Calu3 (cell line): ENCODE measurements around the gene USP32. TPM values are rescaled to one million over a fixed set of nuclear protein-coding genes. Genes with fewer than 3 reads are reported as not detected.

Experiments
- BruUV-seq: library from RNA; stranded (reverse); fragments of 400-500 nt; replicated peaks from 2 replicates; lab custom pipeline; 2021; lab: Mats Ljungman, UMichigan
- CTCF ChIA-PET: fragments of 300-600 bp; sonication (Branson Sonifier 250); formaldehyde crosslinking; loops from one replicate; lab custom pipeline; 2022; ENCODE audit warnings: antibody characterized with exemption; lab: Charles Lee
- DNase-seq: peaks from one replicate; pipeline ENCODE4 v3.0.0; 2022
- H3K27ac Mint-ChIP-seq: one replicate; pipeline ENCODE4 v1.8.0; 2022; ENCODE audit warnings: mixed read lengths; ENCODE audit not compliant: unreplicated experiment
- H3K27me3 Mint-ChIP-seq: one replicate; pipeline ENCODE4 v1.8.0; 2022; ENCODE audit warnings: mixed read lengths; ENCODE audit not compliant: unreplicated experiment
- H3K36me3 Mint-ChIP-seq: one replicate; pipeline ENCODE4 v1.8.0; 2022; ENCODE audit warnings: mild to moderate bottlenecking, moderate library complexity, mixed read lengths; ENCODE audit not compliant: insufficient read depth, unreplicated experiment
- H3K4me1 Mint-ChIP-seq: one replicate; pipeline ENCODE4 v1.8.0; 2022; ENCODE audit warnings: mild to moderate bottlenecking, low read depth, mixed read lengths; ENCODE audit not compliant: unreplicated experiment
- H3K4me3 Mint-ChIP-seq: one replicate; pipeline ENCODE4 v1.8.0; 2022; ENCODE audit warnings: mild to moderate bottlenecking, low read depth, moderate library complexity, mixed read lengths; ENCODE audit not compliant: unreplicated experiment
- H3K9me3 Mint-ChIP-seq: one replicate; pipeline ENCODE4 v1.8.0; 2022; ENCODE audit warnings: low read depth, mixed read lengths; ENCODE audit not compliant: unreplicated experiment
- intact Hi-C: fragments of 100-400 bp; cut with micrococcal nuclease; formaldehyde crosslinking; loops from one replicate; pipeline ENCODE4 v1.10.0; 2022; ENCODE audit not compliant: unreplicated experiment
- total RNA-seq: library from RNA; stranded (reverse); gene quantifications from 2 replicates; pipeline ENCODE4 v1.2.3, GENCODE V29; 2022
- TF ChIP-seq, protein P1 (sequence below): fragments of 200-600 bp; IDR thresholded peaks from one replicate; pipeline ENCODE4 v1.8.0; 2022; ENCODE audit warnings: antibody characterized with exemption; ENCODE audit not compliant: unreplicated experiment

USP32 gene
- total RNA-seq, 1 experiment from 2014 or later, result 29.6 TPM

DNA sequence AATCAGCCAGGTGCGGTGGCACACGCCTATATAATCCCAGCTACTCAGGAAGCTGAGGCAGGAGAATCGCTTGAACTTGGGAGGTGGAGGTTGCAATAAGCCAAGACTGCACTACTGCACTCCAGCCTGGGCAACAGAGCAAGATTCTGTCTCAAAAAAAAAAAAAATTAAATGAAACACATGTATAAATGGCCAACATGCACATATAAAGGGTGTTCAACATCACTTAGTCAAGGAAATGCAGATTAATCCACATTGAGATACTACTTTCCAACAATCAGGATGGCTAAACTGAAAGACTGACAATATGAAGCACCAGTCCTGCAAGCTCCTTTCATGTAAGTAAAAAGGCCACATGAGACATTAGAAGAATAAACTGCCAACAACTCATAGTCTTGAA lies 20.5 kb downstream of the USP32 start:
- BruUV-seq, result no TSS peak
- Mint-ChIP-seq H3K36me3 (no peaks in the 10 kb centered on the region), H3K27ac (peak overlapping the region; percentile 22), H3K9me3 (no peaks in the 10 kb centered on the region), H3K4me1 (peaks cover 18% of the 10 kb centered on the region), H3K27me3 (no peaks in the 10 kb centered on the region), H3K4me3 (no peak overlapping the region)
- CTCF ChIA-PET, result no interaction called here
- DNase-seq, result no peak
- intact Hi-C loops, result loop anchor here (10.0 kb wide), 1 partner anchor 117 kb away; no protein-coding TSS in a partner anchor
- TF ChIP-seq, protein P1, sequence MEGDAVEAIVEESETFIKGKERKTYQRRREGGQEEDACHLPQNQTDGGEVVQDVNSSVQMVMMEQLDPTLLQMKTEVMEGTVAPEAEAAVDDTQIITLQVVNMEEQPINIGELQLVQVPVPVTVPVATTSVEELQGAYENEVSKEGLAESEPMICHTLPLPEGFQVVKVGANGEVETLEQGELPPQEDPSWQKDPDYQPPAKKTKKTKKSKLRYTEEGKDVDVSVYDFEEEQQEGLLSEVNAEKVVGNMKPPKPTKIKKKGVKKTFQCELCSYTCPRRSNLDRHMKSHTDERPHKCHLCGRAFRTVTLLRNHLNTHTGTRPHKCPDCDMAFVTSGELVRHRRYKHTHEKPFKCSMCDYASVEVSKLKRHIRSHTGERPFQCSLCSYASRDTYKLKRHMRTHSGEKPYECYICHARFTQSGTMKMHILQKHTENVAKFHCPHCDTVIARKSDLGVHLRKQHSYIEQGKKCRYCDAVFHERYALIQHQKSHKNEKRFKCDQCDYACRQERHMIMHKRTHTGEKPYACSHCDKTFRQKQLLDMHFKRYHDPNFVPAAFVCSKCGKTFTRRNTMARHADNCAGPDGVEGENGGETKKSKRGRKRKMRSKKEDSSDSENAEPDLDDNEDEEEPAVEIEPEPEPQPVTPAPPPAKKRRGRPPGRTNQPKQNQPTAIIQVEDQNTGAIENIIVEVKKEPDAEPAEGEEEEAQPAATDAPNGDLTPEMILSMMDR, result no peak

DNA sequence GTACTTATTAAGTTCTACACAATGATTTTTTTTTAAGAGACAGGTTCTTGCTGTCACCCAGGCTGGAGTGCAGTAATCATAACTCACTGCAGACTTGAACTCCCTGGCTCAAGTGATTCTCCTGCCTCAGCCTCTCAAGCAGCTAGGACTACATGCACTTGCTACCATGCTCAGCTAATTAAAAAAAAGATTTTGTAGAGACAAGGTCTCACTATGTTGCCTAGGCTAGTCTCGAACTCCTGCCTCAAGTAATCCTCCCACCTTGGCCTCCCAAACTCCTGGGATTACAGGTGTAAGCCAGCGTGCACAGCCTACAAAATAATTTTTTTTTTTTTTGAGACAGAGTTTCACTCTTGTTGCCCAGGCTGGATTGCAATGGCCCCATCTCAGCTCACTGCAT lies 22.2 kb downstream of the USP32 start:
- TF ChIP-seq, protein P1, result no peak
- H3K27me3 Mint-ChIP-seq, result no peaks in the 10 kb centered on the region
- no peaks in the 10 kb centered on the region for H3K9me3 Mint-ChIP-seq
- H3K27ac Mint-ChIP-seq, result no peak overlapping the region
- H3K36me3 Mint-ChIP-seq, result no peaks in the 10 kb centered on the region
- intact Hi-C loops, result loop anchor here (10.0 kb wide), 1 partner anchor 115 kb away; no protein-coding TSS in a partner anchor
- BruUV-seq, result no TSS peak
- peaks cover 18% of the 10 kb centered on the region for H3K4me1 Mint-ChIP-seq
- no peak overlapping the region for H3K4me3 Mint-ChIP-seq
- CTCF ChIA-PET, result interaction anchor here (0.6 kb wide), 1 partner anchor 82 kb away, joined by 3 read pairs; no protein-coding TSS in a partner anchor
- no peak for DNase-seq

DNA sequence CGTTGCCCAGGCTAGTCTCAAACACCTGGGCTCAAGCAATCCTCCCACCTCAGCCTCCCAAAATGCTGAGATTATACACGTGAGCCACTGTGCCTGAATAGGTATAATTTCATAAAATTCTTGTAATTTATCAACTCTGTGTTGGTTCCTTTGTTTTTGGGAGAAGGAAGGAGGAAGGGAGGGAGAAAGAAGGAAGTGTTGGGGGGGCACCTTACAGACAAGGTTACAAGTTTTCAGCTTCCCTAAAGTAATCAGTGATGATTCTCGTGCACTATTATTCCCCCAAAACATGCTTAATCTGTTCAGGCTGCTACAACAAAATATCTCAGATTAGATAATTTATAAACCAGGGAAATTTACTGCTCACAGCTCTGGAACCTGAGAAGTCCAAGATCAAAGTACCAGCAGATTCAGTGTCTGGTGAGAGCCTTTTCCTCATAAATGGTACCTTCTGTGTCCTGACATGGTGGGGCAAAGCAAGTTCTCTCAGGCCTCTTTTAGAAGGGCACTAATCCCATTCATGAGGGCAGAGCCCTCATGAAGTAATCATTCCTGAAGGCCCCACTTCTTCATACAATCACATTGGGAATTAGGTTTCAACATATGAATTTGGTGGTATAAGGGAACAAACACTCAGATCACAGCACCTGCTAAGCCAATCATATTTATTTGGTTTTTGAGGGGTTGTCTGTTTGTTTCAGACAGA lies 28.1 kb downstream of the USP32 start:
- intact Hi-C loops, result no loop called here
- TF ChIP-seq, protein P1, result no peak
- no peak overlapping the region for H3K4me3 Mint-ChIP-seq

DNA sequence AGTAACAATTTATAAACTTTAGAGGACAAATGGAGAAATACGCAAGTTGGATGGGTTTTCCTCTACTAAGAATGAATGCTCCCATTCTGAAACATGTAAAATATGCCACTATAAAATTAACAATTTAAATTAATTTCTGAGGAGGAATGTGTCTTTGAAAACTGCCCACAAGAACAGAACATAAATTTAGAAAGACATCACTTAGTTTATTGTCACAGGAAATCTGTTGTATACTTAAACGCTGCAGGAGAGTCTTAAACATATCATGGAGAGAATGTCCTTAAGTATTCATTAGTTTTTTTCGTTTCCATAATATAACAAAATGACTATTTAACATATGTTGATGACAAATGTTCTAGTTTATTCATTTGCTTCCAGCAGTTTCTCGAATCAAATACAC lies 29.6 kb downstream of the USP32 start:
- TF ChIP-seq, protein P1, result no peak

More for the DNA sequence above, 28.1 kb downstream of the USP32 start:
- no peaks in the 10 kb centered on the region for H3K27me3 Mint-ChIP-seq
- H3K4me1 Mint-ChIP-seq, result no peaks in the 10 kb centered on the region
- no peak overlapping the region for H3K27ac Mint-ChIP-seq
- H3K36me3 Mint-ChIP-seq, result no peaks in the 10 kb centered on the region
- CTCF ChIA-PET, result no interaction called here
- no TSS peak for BruUV-seq
- H3K9me3 Mint-ChIP-seq, result no peaks in the 10 kb centered on the region
- DNase-seq, result no peak

More for the DNA sequence above, 29.6 kb downstream of the USP32 start:
- Mint-ChIP-seq H3K4me3 (no peak overlapping the region), H3K27ac (no peak overlapping the region), H3K36me3 (no peaks in the 10 kb centered on the region), H3K27me3 (no peaks in the 10 kb centered on the region), H3K9me3 (no peaks in the 10 kb centered on the region), H3K4me1 (no peaks in the 10 kb centered on the region)
- no TSS peak for BruUV-seq
- intact Hi-C loops, result no loop called here
- CTCF ChIA-PET, result no interaction called here
- DNase-seq, result no peak
